Smooth muscle cell (in vitro differentiated cells): ENCODE measurements around the gene BAIAP2L1. TPM values are rescaled to one million over a fixed set of nuclear protein-coding genes. Genes with fewer than 3 reads are reported as not detected.
"Not testable (repeated sequence)": the region's sequence is repeated elsewhere in the genome, so short reads cannot be mapped to it uniquely, and the experiment has no call there.

Source experiments
- DNase-seq: peaks from one replicate; lab custom pipeline; 2025; ENCODE audit not compliant: unreplicated experiment; lab: John Stamatoyannopoulos, UW
- H2AFZ ChIP-seq: fragments of 200-600 bp; sonication (generic); 2 replicates; pipeline ENCODE4 v1.6.0; 2016; ENCODE audit warnings: antibody characterized with exemption, low read depth, mild to moderate bottlenecking
- H3F3A ChIP-seq: fragments of 200-600 bp; sonication (generic); 2 replicates; pipeline ENCODE4 v1.6.0; 2017; ENCODE audit warnings: antibody characterized with exemption, low read depth
- H3K27ac ChIP-seq: fragments of 200-600 bp; sonication (generic); 2 replicates; pipeline ENCODE4 v1.5.1; 2016; ENCODE audit warnings: low read depth, mild to moderate bottlenecking
- H3K27me3 ChIP-seq: fragments of 200-600 bp; sonication (generic); 2 replicates; pipeline ENCODE4 v1.6.1; 2016; ENCODE audit warnings: low read depth, mild to moderate bottlenecking
- H3K36me3 ChIP-seq: fragments of 200-600 bp; sonication (generic); 2 replicates; pipeline ENCODE4 v1.5.1; 2016; ENCODE audit warnings: low read depth
- H3K4me1 ChIP-seq: fragments of 200-600 bp; sonication (generic); 2 replicates; pipeline ENCODE4 v1.5.1; 2016; ENCODE audit warnings: low read depth
- H3K4me2 ChIP-seq: fragments of 200-600 bp; sonication (generic); 2 replicates; pipeline ENCODE4 v1.6.0; 2016; ENCODE audit warnings: mild to moderate bottlenecking
- H3K4me3 ChIP-seq: fragments of 200-600 bp; sonication (generic); 2 replicates; pipeline ENCODE4 v1.5.1; 2016; ENCODE audit warnings: mild to moderate bottlenecking
- H3K79me2 ChIP-seq: fragments of 200-600 bp; sonication (generic); 2 replicates; pipeline ENCODE4 v1.6.0; 2016; ENCODE audit warnings: low read depth, mild to moderate bottlenecking
- H3K9ac ChIP-seq: fragments of 200-600 bp; sonication (generic); 2 replicates; pipeline ENCODE4 v1.6.0; 2016; ENCODE audit warnings: low read depth
- H3K9me3 ChIP-seq: fragments of 200-600 bp; sonication (generic); replicated peaks from 2 replicates; pipeline ENCODE4 v1.5.1; 2016; ENCODE audit warnings: low read depth
- H4K20me1 ChIP-seq: fragments of 200-600 bp; sonication (generic); 2 replicates; pipeline ENCODE4 v1.6.0; 2016; ENCODE audit warnings: low read depth
- WGBS: methylation state at CpG from one replicate; pipeline ENCODE4 v1.1.7; 2016; ENCODE audit warnings: low lambda C conversion rate; 5-methylcytosine and 5-hydroxymethylcytosine counted together
- polyA plus RNA-seq: library from polyadenylated mRNA; unstranded; fragments of >200 nt; fragmentation: Nextera tagmentation; extraction: Ambion mirVana; gene quantifications from 2 replicates; pipeline ENCODE4 v1.2.1, GENCODE V29; 2016
- total RNA-seq: library from RNA; depleted of rRNA; stranded (reverse); fragments of >200 nt; gene quantifications from 2 replicates; pipeline ENCODE4 v1.2.3, GENCODE V29; 2014
- TF ChIP-seq, protein P1 (sequence below): fragments of 200-600 bp; sonication (generic); IDR thresholded peaks from 2 replicates; pipeline ENCODE4 v1.5.1; 2017; ENCODE audit warnings: borderline replicate concordance, mild to moderate bottlenecking, antibody characterized with exemption; ENCODE audit not compliant: insufficient read depth, poor library complexity, severe bottlenecking

Gene BAIAP2L1
- total and polyA plus RNA-seq, 2 experiments from 2014 or later, result 45.0 to 55.1 TPM

DNA sequence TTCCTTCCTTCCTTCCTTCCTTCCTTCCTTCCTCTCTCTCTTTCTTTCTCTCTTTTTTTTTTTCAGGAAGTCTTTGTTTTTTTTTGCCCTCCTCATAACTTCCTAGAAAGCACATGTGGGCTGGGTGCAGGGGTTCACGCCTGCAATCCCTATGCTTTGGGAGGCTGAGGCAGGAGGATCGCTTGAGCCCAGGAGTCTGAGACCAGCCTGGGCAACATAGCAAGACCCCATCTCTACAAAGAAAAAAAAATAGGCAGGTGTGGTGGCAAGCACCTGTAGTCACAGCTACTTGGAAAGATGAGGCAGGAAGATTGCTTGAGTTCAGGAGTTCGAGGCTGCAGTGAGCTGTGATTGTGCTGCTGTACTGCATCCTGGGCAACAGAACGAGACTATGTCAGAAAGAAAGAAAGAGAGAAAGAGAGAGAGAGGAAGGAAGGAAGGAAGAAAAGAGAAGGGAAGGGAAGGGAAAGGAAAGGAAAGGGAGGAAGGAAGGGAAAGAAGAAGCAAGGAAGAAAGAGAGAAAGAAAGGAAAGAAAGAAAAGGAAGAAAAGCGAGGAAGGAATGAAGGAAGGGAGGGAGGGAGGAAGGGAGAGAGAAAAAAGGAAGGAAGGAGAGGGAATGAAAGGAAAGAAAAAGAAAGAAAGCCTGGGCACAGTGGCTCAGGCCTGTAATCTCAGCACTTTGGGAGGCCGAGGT, 13.5 kb upstream of the BAIAP2L1 start:
- no peaks in the 10 kb centered on the region for H3K9me3 ChIP-seq
- no peak overlapping the region for H3K4me3 ChIP-seq
- H3K36me3 ChIP-seq, result no peaks in the 10 kb centered on the region
- H3K79me2 ChIP-seq, result no peaks in the 10 kb centered on the region
- no peak overlapping the region for H3K4me2 ChIP-seq
- H3K4me1 ChIP-seq, result peaks cover 9% of the 10 kb centered on the region
- H3F3A ChIP-seq, result no peaks in the 10 kb centered on the region
- no peak for DNase-seq
- no peaks in the 10 kb centered on the region for H3K27me3 ChIP-seq
- TF ChIP-seq, protein P1, sequence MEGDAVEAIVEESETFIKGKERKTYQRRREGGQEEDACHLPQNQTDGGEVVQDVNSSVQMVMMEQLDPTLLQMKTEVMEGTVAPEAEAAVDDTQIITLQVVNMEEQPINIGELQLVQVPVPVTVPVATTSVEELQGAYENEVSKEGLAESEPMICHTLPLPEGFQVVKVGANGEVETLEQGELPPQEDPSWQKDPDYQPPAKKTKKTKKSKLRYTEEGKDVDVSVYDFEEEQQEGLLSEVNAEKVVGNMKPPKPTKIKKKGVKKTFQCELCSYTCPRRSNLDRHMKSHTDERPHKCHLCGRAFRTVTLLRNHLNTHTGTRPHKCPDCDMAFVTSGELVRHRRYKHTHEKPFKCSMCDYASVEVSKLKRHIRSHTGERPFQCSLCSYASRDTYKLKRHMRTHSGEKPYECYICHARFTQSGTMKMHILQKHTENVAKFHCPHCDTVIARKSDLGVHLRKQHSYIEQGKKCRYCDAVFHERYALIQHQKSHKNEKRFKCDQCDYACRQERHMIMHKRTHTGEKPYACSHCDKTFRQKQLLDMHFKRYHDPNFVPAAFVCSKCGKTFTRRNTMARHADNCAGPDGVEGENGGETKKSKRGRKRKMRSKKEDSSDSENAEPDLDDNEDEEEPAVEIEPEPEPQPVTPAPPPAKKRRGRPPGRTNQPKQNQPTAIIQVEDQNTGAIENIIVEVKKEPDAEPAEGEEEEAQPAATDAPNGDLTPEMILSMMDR, result no peak
- no peak overlapping the region for H2AFZ ChIP-seq
- H4K20me1 ChIP-seq, result no peaks in the 10 kb centered on the region
- no peak overlapping the region for H3K9ac ChIP-seq
- H3K27ac ChIP-seq, result no peak overlapping the region
- 90% methylated on average over 6 of the region's 6 CpGs for WGBS

DNA sequence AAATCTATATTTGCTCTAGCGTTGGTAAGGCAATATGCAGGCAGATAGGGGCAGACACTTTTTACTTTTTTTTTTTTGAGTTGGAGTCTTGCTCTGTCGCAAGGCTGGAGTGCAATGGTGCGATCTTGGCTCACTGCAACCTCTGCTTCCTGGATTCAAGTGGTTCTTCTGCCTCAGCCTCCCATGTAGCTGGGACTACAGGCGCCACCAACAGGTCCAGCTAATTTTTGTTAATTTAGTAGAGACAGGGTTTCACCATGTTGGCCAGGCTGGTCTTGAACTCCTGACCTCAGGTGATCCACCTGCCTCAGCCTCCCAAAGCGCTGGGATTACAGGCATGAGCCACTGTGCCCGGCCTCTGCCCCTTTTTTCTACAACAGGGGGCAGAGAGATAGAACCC, 12.8 kb upstream of the BAIAP2L1 start:
- H3K27ac ChIP-seq, H3K9ac ChIP-seq, H3K9me3 ChIP-seq, H3K79me2 ChIP-seq, H3F3A ChIP-seq, H3K4me2 ChIP-seq, H3K4me1 ChIP-seq, H3K36me3 ChIP-seq, H4K20me1 ChIP-seq, H3K4me3 ChIP-seq, H2AFZ ChIP-seq, DNase-seq, H3K27me3 ChIP-seq: not testable (repeated sequence)
- 88% methylated on average over 6 of the region's 6 CpGs for WGBS

DNA sequence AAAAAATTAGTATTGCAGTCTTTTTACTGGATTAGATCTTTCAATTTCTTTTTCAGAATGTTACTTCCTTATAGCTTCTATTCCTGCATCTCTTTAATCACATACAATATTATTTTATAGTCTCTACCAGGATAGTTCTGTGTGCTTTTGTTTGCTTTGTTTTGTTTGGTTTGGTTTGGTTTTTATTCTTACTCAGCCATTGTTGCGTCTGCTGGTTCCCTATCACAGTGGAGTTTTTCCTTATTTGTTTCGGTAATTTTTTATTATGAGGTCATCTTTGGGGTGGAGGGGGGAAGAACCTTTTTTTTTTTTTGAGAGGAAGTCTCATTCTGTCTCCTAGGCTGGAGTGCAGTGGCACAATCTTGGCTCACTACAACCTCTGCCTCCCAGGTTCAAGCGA, 9.0 kb upstream of the BAIAP2L1 start:
- Histone ChIP-seq H3K79me2 (no peaks in the 10 kb centered on the region), H3K27me3 (no peaks in the 10 kb centered on the region), H3K9me3 (no peaks in the 10 kb centered on the region), H3K4me3 (no peak overlapping the region), H3K36me3 (no peaks in the 10 kb centered on the region), H2AFZ (no peak overlapping the region), H3K4me1 (no peaks in the 10 kb centered on the region), H3K27ac (no peak overlapping the region), H4K20me1 (no peaks in the 10 kb centered on the region), H3K4me2 (no peak overlapping the region), H3K9ac (no peak overlapping the region), H3F3A (no peaks in the 10 kb centered on the region)
- TF ChIP-seq, protein P1, result no peak
- DNase-seq, result no peak
- 94% methylated on average over 3 of the region's 3 CpGs for WGBS

DNA sequence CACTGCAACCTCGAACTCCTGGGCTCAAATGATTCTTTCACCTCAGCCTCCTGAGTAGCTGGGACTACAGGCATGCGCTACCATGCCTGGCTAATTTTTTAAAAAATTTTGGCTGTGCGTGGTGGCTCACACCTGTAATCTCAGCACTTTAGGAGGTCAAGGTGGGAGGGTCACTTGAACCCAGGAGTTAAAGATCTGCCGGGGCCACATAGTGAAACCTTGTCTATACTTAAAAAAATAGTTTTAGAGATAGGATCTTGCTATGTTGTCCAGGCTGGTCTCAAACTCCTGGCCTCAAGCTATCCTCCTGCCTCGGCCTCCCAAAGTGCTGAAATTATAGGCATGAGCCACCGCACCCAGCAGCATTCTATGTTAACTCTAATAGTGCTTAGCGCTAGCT, 7.3 kb upstream of the BAIAP2L1 start:
- H3K4me2 ChIP-seq, H3K27me3 ChIP-seq, H3K4me1 ChIP-seq, H3K9me3 ChIP-seq, H3K79me2 ChIP-seq, H3F3A ChIP-seq, H3K9ac ChIP-seq, H3K36me3 ChIP-seq, DNase-seq, H3K27ac ChIP-seq, H3K4me3 ChIP-seq, H4K20me1 ChIP-seq, H2AFZ ChIP-seq: not testable (repeated sequence)
- 93% methylated on average over 7 of the region's 7 CpGs for WGBS

DNA sequence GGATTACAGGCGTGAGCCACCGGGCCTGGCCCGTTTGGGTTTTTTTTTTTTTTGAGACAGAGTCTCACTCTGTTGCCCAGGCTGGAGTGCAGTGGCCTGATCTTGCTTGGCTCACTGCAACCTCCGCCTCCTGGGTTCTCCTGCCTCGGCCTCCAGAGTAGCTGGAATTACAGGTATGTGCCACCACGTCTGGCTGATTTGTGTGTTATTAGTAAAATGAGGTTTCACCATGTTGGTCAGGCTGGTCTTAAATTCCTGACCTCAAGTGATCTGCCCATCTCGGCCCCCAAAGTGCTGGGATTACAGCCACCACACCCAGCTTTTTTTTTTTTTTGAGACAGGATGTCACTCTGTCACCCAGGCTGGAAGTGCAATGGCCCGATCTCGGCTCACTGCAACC, 5.9 kb upstream of the BAIAP2L1 start:
- Histone ChIP-seq H3K79me2 (no peaks in the 10 kb centered on the region), H3K4me1 (no peaks in the 10 kb centered on the region), H3K4me2 (no peak overlapping the region), H3K27me3 (no peaks in the 10 kb centered on the region), H3K36me3 (no peaks in the 10 kb centered on the region), H3F3A (no peaks in the 10 kb centered on the region), H3K9me3 (no peaks in the 10 kb centered on the region), H4K20me1 (no peaks in the 10 kb centered on the region), H3K4me3 (no peak overlapping the region), H3K9ac (no peak overlapping the region), H3K27ac (no peak overlapping the region), H2AFZ (no peak overlapping the region)
- TF ChIP-seq, protein P1, result no peak
- 91% methylated on average over 6 of the region's 9 CpGs for WGBS
- no peak for DNase-seq
